DOHH2 (cell line): Measurements from ENCODE around the gene DHX32.

Experiments used
- H3F3A ChIP-seq: fragments of 200-600 bp; sonication (generic), shearing (Covaris generic); 2 replicates; pipeline ENCODE4 v1.6.0; 2016; ENCODE audit warnings: antibody characterized with exemption, mild to moderate bottlenecking; ENCODE audit not compliant: control insufficient read depth, insufficient read depth
- H3K27ac ChIP-seq: fragments of 200-600 bp; sonication (generic); 2 replicates; pipeline ENCODE4 v1.5.1; 2014; ENCODE audit warnings: low read depth, mild to moderate bottlenecking, low read length, moderate library complexity
- H3K27me3 ChIP-seq: fragments of 200-600 bp; sonication (generic); 2 replicates; pipeline ENCODE4 v1.6.1; 2014; ENCODE audit warnings: mild to moderate bottlenecking, low read length, mixed read lengths; ENCODE audit not compliant: control insufficient read depth
- H3K36me3 ChIP-seq: fragments of 200-600 bp; sonication (generic); 2 replicates; pipeline ENCODE4 v1.6.1; 2014; ENCODE audit warnings: mild to moderate bottlenecking, low read length, moderate library complexity, mixed read lengths; ENCODE audit not compliant: control insufficient read depth
- H3K4me1 ChIP-seq: fragments of 200-600 bp; sonication (generic); 2 replicates; pipeline ENCODE4 v1.6.1; 2014; ENCODE audit warnings: mild to moderate bottlenecking, low read length, mixed read lengths; ENCODE audit not compliant: control insufficient read depth
- H3K4me2 ChIP-seq: fragments of 200-600 bp; sonication (generic); 2 replicates; pipeline ENCODE4 v1.6.0; 2014; ENCODE audit warnings: mild to moderate bottlenecking, low read length, moderate library complexity
- H3K4me3 ChIP-seq: fragments of 200-600 bp; sonication (generic); 2 replicates; pipeline ENCODE4 v1.5.1; 2014; ENCODE audit warnings: mild to moderate bottlenecking, low read length, mixed read lengths
- H3K79me2 ChIP-seq: fragments of 200-600 bp; sonication (generic); 2 replicates; pipeline ENCODE4 v1.6.1; 2014; ENCODE audit warnings: mild to moderate bottlenecking, low read length, mixed read lengths; ENCODE audit not compliant: control insufficient read depth
- H3K9me2 ChIP-seq: fragments of 200-600 bp; sonication (generic); replicated peaks from 2 replicates; pipeline ENCODE4 v1.6.1; 2014; ENCODE audit warnings: mild to moderate bottlenecking, low read length, mixed read lengths; ENCODE audit not compliant: control insufficient read depth
- H3K9me3 ChIP-seq: fragments of 200-600 bp; sonication (generic); 2 replicates; pipeline ENCODE4 v1.6.1; 2014; ENCODE audit warnings: antibody characterized with exemption, low read length, mixed read lengths; ENCODE audit not compliant: control insufficient read depth, insufficient read depth
- H4K20me1 ChIP-seq: fragments of 200-600 bp; sonication (generic); 2 replicates; pipeline ENCODE4 v1.6.0; 2014; ENCODE audit warnings: low read depth, mild to moderate bottlenecking, antibody characterized with exemption, low read length, moderate library complexity; ENCODE audit not compliant: control insufficient read depth, insufficient read depth
- CTCF ChIP-seq: fragments of 200-600 bp; sonication (generic); IDR thresholded peaks from one replicate; pipeline ENCODE4 v1.5.1; 2014; ENCODE audit warnings: antibody characterized with exemption, mild to moderate bottlenecking, low read depth, low read length; ENCODE audit not compliant: poor library complexity, severe bottlenecking
- EZH2phosphoT487 ChIP-seq: fragments of 200-600 bp; sonication (generic); IDR thresholded peaks from 2 replicates; pipeline ENCODE4 v1.6.1; 2017; ENCODE audit warnings: borderline replicate concordance, mild to moderate bottlenecking, antibody characterized with exemption, low read length, moderate library complexity, mixed read lengths

DHX32 gene

GRCh38 chr10:125817337-125817946 is 63.6 kb downstream of the DHX32 start:
- Histone ChIP-seq H3K4me2 (no peak overlapping the region), H3K4me1 (peaks cover 14% of the 10 kb centered on the region), H3K4me3 (no peak overlapping the region), H3K27ac (no peak overlapping the region), H3K9me3 (no peaks in the 10 kb centered on the region), H3F3A (no peaks in the 10 kb centered on the region), H3K27me3 (no peaks in the 10 kb centered on the region), H3K9me2 (no peaks in the 10 kb centered on the region), H4K20me1 (no peaks in the 10 kb centered on the region), H3K36me3 (peaks cover 31% of the 10 kb centered on the region), H3K79me2 (peaks cover 21% of the 10 kb centered on the region)
- no peak for TF ChIP-seq CTCF
- TF ChIP-seq EZH2phosphoT487 = no peak

GRCh38 chr10:125816548-125816947 is 64.5 kb downstream of the DHX32 start:
- no peak for TF ChIP-seq CTCF
- Histone ChIP-seq H3F3A (no peaks in the 10 kb centered on the region), H3K79me2 (peaks cover 12% of the 10 kb centered on the region), H3K4me3 (no peak overlapping the region), H3K4me1 (peaks cover 7% of the 10 kb centered on the region), H3K4me2 (no peak overlapping the region), H3K9me2 (no peaks in the 10 kb centered on the region), H3K27ac (no peak overlapping the region), H3K36me3 (peaks cover 34% of the 10 kb centered on the region), H3K9me3 (no peaks in the 10 kb centered on the region), H3K27me3 (no peaks in the 10 kb centered on the region), H4K20me1 (no peaks in the 10 kb centered on the region)

- H4K20me1 ChIP-seq = no peaks in the 10 kb centered on the region
- H3K27ac ChIP-seq = no peak overlapping the region
- H3K79me2 ChIP-seq = peaks cover 5% of the 10 kb centered on the region
- no peak for TF ChIP-seq EZH2phosphoT487
- no peak for TF ChIP-seq CTCF
- no peaks in the 10 kb centered on the region for H3K9me2 ChIP-seq
- H3K9me3 ChIP-seq = no peaks in the 10 kb centered on the region
- no peak overlapping the region for H3K4me2 ChIP-seq
- no peaks in the 10 kb centered on the region for H3F3A ChIP-seq
- peaks cover 34% of the 10 kb centered on the region for H3K36me3 ChIP-seq
- no peaks in the 10 kb centered on the region for H3K27me3 ChIP-seq
- H3K4me1 ChIP-seq = no peaks in the 10 kb centered on the region
- H3K4me3 ChIP-seq = no peak overlapping the region
Observed at GRCh38 chr10:125815764-125816163, 65.3 kb downstream of the DHX32 start.
